Upper lobe of right lung (tissue), 1 donor: ENCODE results near the gene POSTN. TPM values are rescaled to one million over a fixed set of nuclear protein-coding genes. Genes with fewer than 3 reads are reported as not detected.

Experiments used
- ATAC-seq: fragments of 200-7000 bp; cut with Tn5 transposase; one replicate; pipeline ENCODE4 v1.9.1; 2020; ENCODE audit warnings: mild to moderate bottlenecking, moderate library complexity
- DNase-seq: peaks from one replicate; pipeline ENCODE4 v3.0.0-alpha.2; 2020
- H3K27ac ChIP-seq: fragments of 200-600 bp; one replicate; pipeline ENCODE4 v1.8.0; 2022
- H3K27me3 ChIP-seq: fragments of 200-600 bp; one replicate; pipeline ENCODE4 v1.8.0; 2022; ENCODE audit warnings: mild to moderate bottlenecking
- H3K36me3 ChIP-seq: fragments of 200-600 bp; one replicate; pipeline ENCODE4 v1.8.0; 2022
- H3K4me1 ChIP-seq: fragments of 200-600 bp; one replicate; pipeline ENCODE4 v1.8.0; 2022
- H3K4me3 ChIP-seq: fragments of 200-600 bp; one replicate; pipeline ENCODE4 v1.8.0; 2022; ENCODE audit warnings: mild to moderate bottlenecking
- H3K9me3 ChIP-seq: fragments of 200-600 bp; one replicate; pipeline ENCODE4 v1.8.0; 2022
- CTCF ChIP-seq: fragments of 200-600 bp; IDR thresholded peaks from one replicate; pipeline ENCODE4 v1.8.0; 2022; ENCODE audit warnings: antibody characterized with exemption
- intact Hi-C: fragments of 100-400 bp; cut with DNase I; formaldehyde crosslinking; loops from one replicate; pipeline ENCODE4 v1.11.0; 2022
- total RNA-seq: library from RNA; stranded (reverse); fragmentation: NEBNext Ultra II Directional; extraction: Animal tissue kit (Norgen Biotek cat#: 25700); gene quantifications from one replicate; pipeline ENCODE4 v1.2.1, GENCODE V29; 2021
- donor health status: DM: no; HTN: yes; CAD: no; lungs with severe emphysema.

POSTN gene
- total RNA-seq, 1 donor from 2014 or later = 96.9 TPM

GRCh38 chr13:37640499-37640898, 41.9 kb upstream of the POSTN start:
- TF ChIP-seq CTCF = peak; percentile 28
- intact Hi-C loops = no loop called here
- no peak overlapping the region for H3K4me3 ChIP-seq
- no peaks in the 10 kb centered on the region for H3K36me3 ChIP-seq
- no peaks in the 10 kb centered on the region for H3K27me3 ChIP-seq
- ATAC-seq = no peak
- no peaks in the 10 kb centered on the region for H3K4me1 ChIP-seq
- no peaks in the 10 kb centered on the region for H3K9me3 ChIP-seq
- H3K27ac ChIP-seq = no peak overlapping the region
- no peak for DNase-seq

- Histone ChIP-seq H3K4me1 (no peaks in the 10 kb centered on the region), H3K4me3 (no peak overlapping the region), H3K36me3 (no peaks in the 10 kb centered on the region), H3K9me3 (no peaks in the 10 kb centered on the region), H3K27ac (no peak overlapping the region), H3K27me3 (no peaks in the 10 kb centered on the region)
- intact Hi-C loops = no loop called here
- TF ChIP-seq CTCF = no peak
- no peak for ATAC-seq
- DNase-seq = no peak
These were observed 38.1 kb upstream of the POSTN start for GRCh38 chr13:37636701-37637100.

GRCh38 chr13:37632294-37632693, 33.7 kb upstream of the POSTN start:
- H3K27ac ChIP-seq = no peak overlapping the region
- DNase-seq (no peak), ATAC-seq (no peak)
- H3K4me3 ChIP-seq = no peak overlapping the region
- no peaks in the 10 kb centered on the region for H3K9me3 ChIP-seq
- TF ChIP-seq CTCF = no peak
- H3K4me1 ChIP-seq = no peaks in the 10 kb centered on the region
- no peaks in the 10 kb centered on the region for H3K36me3 ChIP-seq
- intact Hi-C loops = no loop called here
- H3K27me3 ChIP-seq = no peaks in the 10 kb centered on the region

GRCh38 chr13:37627428-37627827, 28.9 kb upstream of the POSTN start:
- no peak for TF ChIP-seq CTCF
- Histone ChIP-seq H3K36me3 (no peaks in the 10 kb centered on the region), H3K27ac (no peak overlapping the region), H3K4me1 (no peaks in the 10 kb centered on the region), H3K9me3 (no peaks in the 10 kb centered on the region), H3K27me3 (no peaks in the 10 kb centered on the region), H3K4me3 (no peak overlapping the region)
- DNase-seq = no peak
- intact Hi-C loops = no loop called here
- ATAC-seq = no peak

- DNase-seq (no peak), ATAC-seq (no peak)
- H3K27me3 ChIP-seq = no peaks in the 10 kb centered on the region
- no peak for TF ChIP-seq CTCF
- no peak overlapping the region for H3K4me3 ChIP-seq
- H3K9me3 ChIP-seq = no peaks in the 10 kb centered on the region
- no peaks in the 10 kb centered on the region for H3K36me3 ChIP-seq
- intact Hi-C loops = no loop called here
- no peak overlapping the region for H3K27ac ChIP-seq
- no peaks in the 10 kb centered on the region for H3K4me1 ChIP-seq
These were observed 23.3 kb upstream of the POSTN start for GRCh38 chr13:37621811-37622361.

GRCh38 chr13:37618554-37618953, 20.0 kb upstream of the POSTN start:
- intact Hi-C loops = no loop called here
- no peaks in the 10 kb centered on the region for H3K36me3 ChIP-seq
- DNase-seq (no peak), ATAC-seq (no peak)
- no peak overlapping the region for H3K27ac ChIP-seq
- no peaks in the 10 kb centered on the region for H3K4me1 ChIP-seq
- no peaks in the 10 kb centered on the region for H3K9me3 ChIP-seq
- H3K27me3 ChIP-seq = no peaks in the 10 kb centered on the region
- no peak overlapping the region for H3K4me3 ChIP-seq
- TF ChIP-seq CTCF = no peak
